Activated CD4-positive, alpha-beta memory T cell treated with anti-CD3 and anti-CD28 coated beads for 36 hours (primary cell): Measurements from ENCODE around the gene GATA2. TPM values are rescaled to one million over a fixed set of nuclear protein-coding genes. Genes with fewer than 3 reads are reported as not detected.

ENCODE experiments used
- CTCF ChIA-PET: fragments of 350-600 bp; sonication (Branson Sonifier 250); formaldehyde crosslinking; loops from one replicate; lab custom pipeline; 2021; ENCODE audit warnings: antibody characterized with exemption, inconsistent platforms; lab: Charles Lee
- POLR2A ChIA-PET: fragments of 350-600 bp; sonication (Branson Sonifier 250); formaldehyde crosslinking; loops from one replicate; lab custom pipeline; 2021; ENCODE audit warnings: antibody characterized with exemption; lab: Charles Lee
- DNase-seq: peaks from one replicate; pipeline ENCODE4 v3.0.0-alpha.2; 2020
- H3K27ac Mint-ChIP-seq: one replicate; pipeline ENCODE4 v1.8.0; 2021; ENCODE audit warnings: mixed read lengths
- H3K27me3 Mint-ChIP-seq: one replicate; pipeline ENCODE4 v1.8.0; 2021; ENCODE audit warnings: mixed read lengths
- H3K36me3 Mint-ChIP-seq: one replicate; pipeline ENCODE4 v1.8.0; 2021; ENCODE audit warnings: mixed read lengths
- H3K4me1 Mint-ChIP-seq: one replicate; pipeline ENCODE4 v1.8.0; 2021; ENCODE audit warnings: low read depth, mixed read lengths
- H3K4me3 Mint-ChIP-seq: one replicate; pipeline ENCODE4 v1.8.0; 2021; ENCODE audit warnings: mild to moderate bottlenecking, mixed read lengths
- H3K9me3 Mint-ChIP-seq: one replicate; pipeline ENCODE4 v1.8.0; 2021; ENCODE audit warnings: mixed read lengths
- intact Hi-C: fragments of 100-400 bp; cut with micrococcal nuclease; formaldehyde crosslinking; loops from one replicate; pipeline ENCODE4 v1.15.1; 2023
- total RNA-seq, 2 experiments: library from RNA; stranded (reverse); gene quantifications; one replicate each; pipeline ENCODE4 v1.2.3, GENCODE V29; 2021

Gene GATA2
- total RNA-seq, 2 experiments from 2014 or later, result not detected

DNA sequence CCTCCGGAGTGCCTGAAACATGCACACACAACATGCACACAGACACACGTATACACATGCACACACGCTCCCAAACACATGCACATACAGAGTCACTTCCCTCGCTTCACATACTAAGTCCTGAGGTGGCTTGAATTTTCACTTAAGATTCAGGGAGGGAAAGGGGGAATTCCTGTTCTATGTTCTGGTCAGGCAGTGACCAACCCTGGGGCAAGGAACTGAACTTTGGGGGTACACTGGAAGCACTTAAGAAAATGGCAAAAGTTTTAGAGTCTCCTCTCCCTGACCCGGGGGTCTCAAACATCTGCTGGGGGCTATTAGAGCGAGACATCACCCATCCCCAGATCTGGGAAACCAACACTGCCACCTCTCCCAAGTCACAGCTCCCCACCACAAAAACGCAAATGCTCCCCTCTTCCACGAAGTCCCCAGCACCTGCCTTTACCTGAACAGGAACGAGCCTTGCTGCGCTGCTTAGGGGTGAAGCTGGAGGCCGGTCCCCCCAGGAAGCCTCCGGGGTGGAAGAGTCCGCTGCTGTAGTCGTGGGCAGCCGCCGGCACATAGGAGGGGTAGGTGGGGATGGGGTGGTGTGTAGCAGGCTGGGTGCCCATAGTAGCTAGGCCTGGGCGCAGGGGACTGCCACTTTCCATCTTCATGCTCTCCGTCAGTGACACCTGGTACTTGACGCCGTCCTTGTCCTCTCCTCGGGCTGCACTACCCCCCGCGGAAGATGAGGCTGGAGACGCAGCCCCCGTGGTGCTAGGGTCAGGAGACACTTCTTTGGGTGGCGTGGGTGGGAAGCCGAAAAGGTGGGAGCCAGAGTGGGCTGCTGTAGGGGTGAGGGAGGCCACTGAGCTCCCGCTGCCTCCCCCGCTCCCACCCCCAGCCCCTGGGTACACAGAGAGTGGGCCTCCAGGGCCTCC, 7.5 kb downstream of the GATA2 start:
- Mint-ChIP-seq H3K9me3 (no peaks in the 10 kb centered on the region), H3K27me3 (peaks cover 72% of the 10 kb centered on the region), H3K36me3 (no peaks in the 10 kb centered on the region), H3K4me1 (peaks cover 34% of the 10 kb centered on the region), H3K4me3 (no peak overlapping the region), H3K27ac (no peak overlapping the region)
- no peak for DNase-seq
- ChIA-PET CTCF (interaction anchor here (0.8 to 1.0 kb wide), 2 partner anchors 13 to 60 kb away, joined by 3 read pairs; no protein-coding TSS in a partner anchor), POLR2A (no interaction called here)
- intact Hi-C loops, result no loop called here

DNA sequence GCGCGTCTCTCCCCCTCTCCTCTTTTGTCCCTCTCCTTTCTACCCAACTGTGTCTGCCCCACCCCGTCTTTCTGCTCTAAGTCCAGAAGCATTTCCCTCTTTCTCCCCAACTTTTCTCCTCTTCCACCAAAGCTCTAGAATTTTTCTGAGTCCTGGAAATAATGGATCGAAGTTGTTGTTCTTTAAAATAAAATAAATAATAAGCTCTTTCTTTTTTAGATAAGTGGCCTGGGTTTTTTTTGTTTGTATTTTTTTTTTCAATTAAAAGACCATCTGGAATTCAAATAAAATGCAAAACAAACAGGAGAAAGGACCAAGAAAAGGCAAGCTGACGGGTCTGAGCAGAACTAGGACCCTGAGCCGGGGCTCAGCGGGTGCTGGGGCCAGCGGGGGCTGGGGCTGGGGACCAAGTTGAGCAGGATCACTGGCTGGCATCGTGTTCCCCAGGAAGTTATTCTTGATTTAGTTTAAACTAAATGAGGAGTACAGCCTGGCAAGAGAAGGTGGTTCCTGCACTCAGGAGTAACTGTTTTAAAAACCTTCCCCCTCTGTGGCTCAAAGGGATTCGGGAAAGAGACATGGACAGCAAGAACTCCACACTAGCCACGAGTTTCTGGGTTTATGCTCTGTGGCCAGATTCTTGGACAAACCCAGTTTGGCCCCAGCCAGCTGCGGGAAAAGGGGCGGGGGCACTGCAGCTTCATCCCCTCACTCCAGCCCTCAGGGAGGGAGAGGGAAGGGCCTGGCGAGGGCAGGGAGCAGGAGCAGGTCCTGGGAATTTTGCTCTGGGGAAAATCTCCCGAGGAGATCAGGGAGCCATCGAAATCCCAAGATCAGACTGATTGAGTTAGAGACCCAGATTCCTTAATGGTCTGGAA, 8.4 kb downstream of the GATA2 start:
- H3K9me3 Mint-ChIP-seq, result no peaks in the 10 kb centered on the region
- DNase-seq, result no peak
- peaks cover 30% of the 10 kb centered on the region for H3K4me1 Mint-ChIP-seq
- H3K27me3 Mint-ChIP-seq, result peaks cover 65% of the 10 kb centered on the region
- no peaks in the 10 kb centered on the region for H3K36me3 Mint-ChIP-seq
- CTCF ChIA-PET, result no interaction called here
- POLR2A ChIA-PET, result no interaction called here
- intact Hi-C loops, result no loop called here
- no peak overlapping the region for H3K4me3 Mint-ChIP-seq
- H3K27ac Mint-ChIP-seq, result no peak overlapping the region

DNA sequence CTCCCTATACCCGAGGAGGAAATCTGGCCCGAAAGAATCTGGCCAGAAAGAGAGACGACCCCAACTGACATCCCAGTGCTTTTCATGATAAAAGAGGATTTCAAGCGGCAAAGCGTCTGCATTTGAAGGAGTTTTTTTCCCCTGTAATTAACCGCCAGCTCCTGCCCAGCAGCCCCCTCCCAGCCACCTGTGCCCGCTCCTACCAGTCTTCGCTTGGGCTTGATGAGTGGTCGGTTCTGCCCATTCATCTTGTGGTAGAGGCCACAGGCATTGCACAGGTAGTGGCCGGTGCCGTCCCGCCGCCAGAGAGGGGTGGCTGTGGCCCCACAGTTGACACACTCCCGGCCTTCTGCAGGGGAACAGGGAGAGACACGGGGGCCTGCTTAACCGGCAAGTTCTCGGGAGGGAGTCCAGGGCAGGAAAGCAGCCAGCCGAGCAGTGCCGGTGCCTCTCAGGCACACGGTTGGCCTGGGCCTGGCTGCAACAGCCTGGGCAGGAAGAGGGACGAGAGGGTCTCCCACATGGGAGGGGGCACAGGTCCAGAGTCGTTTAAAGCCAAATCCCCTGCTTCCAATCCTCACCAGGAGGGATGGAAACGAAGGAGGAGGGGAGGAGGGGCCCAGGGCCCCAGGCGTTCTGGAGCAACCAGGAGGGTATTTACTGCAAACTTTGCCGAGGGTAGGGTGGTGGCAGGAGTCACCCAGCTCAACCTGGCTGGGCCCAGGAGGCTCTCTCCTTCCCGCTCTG, 9.2 kb downstream of the GATA2 start:
- Mint-ChIP-seq H3K36me3 (no peaks in the 10 kb centered on the region), H3K4me3 (no peak overlapping the region), H3K9me3 (no peaks in the 10 kb centered on the region), H3K27me3 (peaks cover 66% of the 10 kb centered on the region), H3K4me1 (peaks cover 29% of the 10 kb centered on the region), H3K27ac (no peak overlapping the region)
- intact Hi-C loops, result loop anchor here (1.0 kb wide), 1 partner anchor 7 kb away; no protein-coding TSS in a partner anchor
- peak; percentile 15 for DNase-seq
- CTCF ChIA-PET, result interaction anchor here (1.0 to 2.5 kb wide), 3 partner anchors 46 to 197 kb away, joined by 3 to 6 read pairs (median 3); no protein-coding TSS in a partner anchor
- POLR2A ChIA-PET, result interaction anchor here (0.7 kb wide), 1 partner anchor 35 kb away, joined by 3 read pairs; no protein-coding TSS in a partner anchor

DNA sequence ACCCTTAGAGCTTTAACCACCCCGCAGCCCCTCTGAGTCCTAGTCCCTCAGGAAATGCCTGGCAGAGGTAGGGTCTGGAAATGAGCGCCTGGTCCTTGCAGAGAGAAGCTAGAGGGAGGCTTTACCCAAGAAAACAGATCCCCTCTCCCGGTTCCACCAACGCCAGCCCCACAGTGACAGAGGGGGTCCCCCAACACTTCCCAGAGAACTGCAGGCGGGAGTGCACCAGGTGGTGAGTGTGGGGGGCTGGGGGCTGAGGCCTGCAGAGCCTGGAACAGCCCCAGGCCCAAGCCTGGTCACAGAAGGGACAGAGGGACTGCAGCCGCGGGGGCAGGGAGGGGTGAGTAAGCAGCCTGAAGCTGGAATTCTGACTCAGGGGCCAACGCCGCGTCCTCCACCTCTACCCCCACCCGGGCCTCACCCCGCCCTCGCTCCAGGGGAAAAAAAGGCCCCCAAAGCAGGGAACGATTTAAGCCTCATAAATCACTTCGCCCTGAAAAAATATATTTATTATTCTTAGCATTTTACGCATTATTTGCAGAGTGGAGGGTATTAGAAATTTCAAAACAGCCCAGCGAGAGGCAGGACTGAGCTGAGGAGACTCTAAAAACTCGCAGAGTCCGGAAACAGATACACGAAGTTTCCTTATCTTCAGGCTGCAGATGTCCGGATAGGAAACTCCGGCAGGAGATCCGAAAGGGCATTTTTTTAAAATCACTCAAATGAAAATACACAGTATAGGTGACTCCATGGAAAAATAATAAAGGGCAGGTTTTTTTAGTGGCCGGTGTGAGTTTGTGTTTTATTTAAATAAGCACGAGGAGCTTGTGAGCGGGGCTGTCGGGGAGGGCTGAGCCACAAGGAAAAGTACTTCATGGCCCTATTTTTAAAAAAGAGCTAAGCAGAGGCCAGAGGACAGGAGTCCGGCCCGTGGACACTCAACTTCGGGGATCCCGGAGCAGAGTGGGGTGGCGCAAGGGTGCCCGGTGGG, 10.0 kb downstream of the GATA2 start:
- intact Hi-C loops, result loop anchor here (1.0 kb wide), 1 partner anchor 8 kb away; no protein-coding TSS in a partner anchor
- Mint-ChIP-seq H3K4me1 (peaks cover 22% of the 10 kb centered on the region), H3K27ac (no peak overlapping the region), H3K27me3 (peaks cover 68% of the 10 kb centered on the region), H3K9me3 (no peaks in the 10 kb centered on the region), H3K36me3 (no peaks in the 10 kb centered on the region), H3K4me3 (no peak overlapping the region)
- POLR2A ChIA-PET, result interaction anchor here (0.7 kb wide), 1 partner anchor 34 kb away, joined by 3 read pairs; no protein-coding TSS in a partner anchor
- no peak for DNase-seq
- CTCF ChIA-PET, result interaction anchor here (0.8 to 2.5 kb wide), 5 partner anchors 14 to 197 kb away, joined by 3 to 6 read pairs (median 3); no protein-coding TSS in a partner anchor

DNA sequence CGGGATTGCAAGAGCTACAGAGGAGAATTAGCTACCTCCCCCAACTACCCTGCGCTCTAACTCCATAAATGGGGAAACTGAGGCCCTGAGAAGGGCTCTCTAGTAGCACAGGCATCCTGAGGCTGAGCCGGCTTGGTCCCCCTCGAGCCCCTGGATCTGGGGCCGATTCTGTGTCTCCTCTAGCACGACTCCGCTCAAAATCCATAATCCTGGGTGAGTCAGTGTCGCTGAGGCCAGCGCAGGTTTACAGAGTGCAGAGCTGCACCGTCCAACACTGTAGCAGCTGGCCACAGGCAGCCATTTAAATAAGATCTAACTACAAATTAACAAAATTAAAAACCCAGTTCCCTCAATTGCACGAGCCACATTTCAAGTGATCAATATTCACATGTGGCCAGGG, 10.8 kb downstream of the GATA2 start:
- ChIA-PET CTCF (interaction anchor here (1.3 to 2.5 kb wide), 2 partner anchors 15 to 44 kb away, joined by 4 to 6 read pairs; no protein-coding TSS in a partner anchor), POLR2A (no interaction called here)
- Mint-ChIP-seq H3K4me3 (no peak overlapping the region), H3K36me3 (no peaks in the 10 kb centered on the region), H3K9me3 (no peaks in the 10 kb centered on the region), H3K27ac (no peak overlapping the region), H3K27me3 (peaks cover 69% of the 10 kb centered on the region), H3K4me1 (peaks cover 19% of the 10 kb centered on the region)
- DNase-seq, result no peak
- intact Hi-C loops, result no loop called here

DNA sequence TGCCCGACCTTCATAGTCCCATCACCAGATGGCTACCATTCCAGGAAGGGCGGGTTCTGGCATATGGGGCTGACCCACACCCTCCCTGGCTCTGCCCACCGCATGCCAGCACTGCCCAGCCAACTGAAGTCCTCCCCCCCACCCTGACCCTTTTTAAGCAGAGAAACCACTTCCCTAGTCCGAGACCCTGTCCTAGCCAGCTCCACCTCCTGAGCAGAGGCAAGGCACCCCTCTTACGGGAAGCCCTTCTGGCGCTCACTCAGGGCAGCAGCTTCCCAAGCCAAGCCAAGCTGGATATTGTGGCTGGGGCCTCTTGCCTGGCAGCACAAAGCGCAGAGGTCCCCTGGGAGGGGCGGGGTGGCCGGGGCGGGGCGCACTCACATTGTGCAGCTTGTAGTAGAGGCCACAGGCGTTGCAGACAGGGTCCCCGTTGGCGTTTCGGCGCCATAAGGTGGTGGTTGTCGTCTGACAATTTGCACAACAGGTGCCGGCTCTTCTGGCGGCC, 11.5 kb downstream of the GATA2 start:
- H3K4me1 Mint-ChIP-seq, result peaks cover 18% of the 10 kb centered on the region
- H3K9me3 Mint-ChIP-seq, result no peaks in the 10 kb centered on the region
- no peak overlapping the region for H3K4me3 Mint-ChIP-seq
- ChIA-PET CTCF (interaction anchor here (2.5 kb wide), 1 partner anchor 44 kb away, joined by 6 read pairs; no protein-coding TSS in a partner anchor), POLR2A (no interaction called here)
- no peaks in the 10 kb centered on the region for H3K36me3 Mint-ChIP-seq
- peaks cover 65% of the 10 kb centered on the region for H3K27me3 Mint-ChIP-seq
- intact Hi-C loops, result no loop called here
- DNase-seq, result no peak
- H3K27ac Mint-ChIP-seq, result no peak overlapping the region

DNA sequence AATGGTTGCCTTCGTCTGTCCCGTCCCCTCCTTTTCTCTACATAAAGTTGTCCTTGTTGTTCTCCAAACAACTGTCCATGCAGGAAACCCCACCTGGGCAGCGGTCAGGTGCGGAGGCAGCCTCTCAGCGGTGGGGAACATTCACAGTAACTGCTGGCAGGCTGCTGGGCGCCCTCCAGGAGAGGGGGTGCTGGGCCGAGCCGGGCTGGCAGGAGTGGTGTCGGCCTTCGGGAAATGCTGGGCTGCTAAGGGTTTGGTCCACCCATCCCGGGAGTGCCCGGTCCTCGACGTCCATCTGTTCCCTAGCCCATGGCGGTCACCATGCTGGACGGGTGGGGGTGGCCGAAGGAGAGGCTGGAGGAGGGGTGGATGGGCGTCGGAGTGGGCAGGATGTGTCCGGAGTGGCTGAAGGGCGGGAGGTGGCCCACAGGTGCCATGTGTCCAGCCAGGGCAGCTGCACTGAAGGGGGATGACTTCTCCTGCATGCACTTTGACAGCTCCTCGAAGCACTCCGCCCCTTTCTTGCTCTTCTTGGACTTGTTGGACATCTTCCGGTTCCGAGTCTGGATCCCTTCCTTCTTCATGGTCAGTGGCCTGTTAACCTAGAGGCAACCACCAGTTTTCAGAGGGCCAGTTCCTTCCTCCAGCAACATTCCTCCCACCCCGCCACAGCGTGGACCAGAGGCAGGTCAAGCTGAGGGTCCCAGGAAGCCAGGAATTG, 12.1 kb downstream of the GATA2 start:
- ChIA-PET POLR2A (no interaction called here), CTCF (no interaction called here)
- Mint-ChIP-seq H3K27me3 (peaks cover 60% of the 10 kb centered on the region), H3K27ac (no peak overlapping the region), H3K4me3 (no peak overlapping the region), H3K4me1 (peaks cover 14% of the 10 kb centered on the region), H3K9me3 (no peaks in the 10 kb centered on the region), H3K36me3 (no peaks in the 10 kb centered on the region)
- DNase-seq, result no peak
- intact Hi-C loops, result no loop called here

DNA sequence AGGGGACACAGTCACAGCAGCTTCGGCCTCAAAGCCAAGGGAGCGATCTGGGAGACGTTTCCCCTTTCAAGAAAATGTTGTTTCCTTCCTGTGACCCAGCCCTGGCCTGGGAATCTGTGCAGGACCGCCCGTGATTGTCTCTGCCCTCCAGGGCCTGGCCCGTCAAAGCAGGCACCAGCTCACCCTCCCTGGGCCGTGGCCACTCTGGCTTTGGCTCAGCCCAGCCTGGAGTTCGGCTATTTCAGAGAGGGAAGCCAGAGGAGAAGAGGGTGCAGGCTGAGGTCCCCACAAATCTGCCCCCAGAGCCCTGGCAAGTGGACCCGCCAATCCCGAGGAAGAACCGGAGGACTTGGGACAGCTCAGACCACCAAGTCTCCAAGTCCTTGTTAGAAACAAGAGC, 12.7 kb downstream of the GATA2 start:
- peaks cover 14% of the 10 kb centered on the region for H3K4me1 Mint-ChIP-seq
- no peaks in the 10 kb centered on the region for H3K9me3 Mint-ChIP-seq
- no peaks in the 10 kb centered on the region for H3K36me3 Mint-ChIP-seq
- no peak for DNase-seq
- H3K27me3 Mint-ChIP-seq, result peaks cover 54% of the 10 kb centered on the region
- H3K4me3 Mint-ChIP-seq, result no peak overlapping the region
- intact Hi-C loops, result no loop called here
- ChIA-PET POLR2A (no interaction called here), CTCF (no interaction called here)
- H3K27ac Mint-ChIP-seq, result no peak overlapping the region

DNA sequence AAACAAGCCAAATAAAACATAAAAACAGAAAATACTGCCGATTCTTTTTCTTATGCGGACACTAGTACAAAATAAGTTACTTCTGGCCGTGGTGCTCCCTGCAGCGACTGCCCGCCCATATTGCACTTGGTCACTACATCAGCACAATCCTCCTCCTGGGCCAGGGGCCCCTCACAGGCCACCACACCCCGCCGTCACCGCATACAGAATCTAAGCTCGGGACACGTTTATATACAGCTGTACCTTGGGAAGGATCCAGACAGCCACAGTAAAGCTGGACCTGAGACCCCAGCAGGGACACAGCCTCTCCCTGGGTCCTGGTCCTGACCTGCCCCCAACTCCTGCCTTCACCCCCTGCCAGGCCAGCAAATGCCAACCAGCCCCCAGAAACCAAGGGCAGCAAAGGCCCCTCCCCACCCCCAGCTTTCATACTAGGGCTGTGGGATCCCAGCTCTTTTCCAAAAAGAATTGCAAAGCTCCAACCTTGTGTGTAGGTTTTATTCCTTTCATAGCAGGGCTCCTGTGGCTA, 13.4 kb downstream of the GATA2 start:
- Mint-ChIP-seq H3K27ac (no peak overlapping the region), H3K27me3 (peaks cover 47% of the 10 kb centered on the region), H3K4me3 (no peak overlapping the region), H3K4me1 (peaks cover 14% of the 10 kb centered on the region), H3K36me3 (no peaks in the 10 kb centered on the region), H3K9me3 (no peaks in the 10 kb centered on the region)
- intact Hi-C loops, result no loop called here
- no peak for DNase-seq
- CTCF ChIA-PET, result no interaction called here
- POLR2A ChIA-PET, result no interaction called here
